ENCODE measurements around the gene DYNLT2.

DNA sequence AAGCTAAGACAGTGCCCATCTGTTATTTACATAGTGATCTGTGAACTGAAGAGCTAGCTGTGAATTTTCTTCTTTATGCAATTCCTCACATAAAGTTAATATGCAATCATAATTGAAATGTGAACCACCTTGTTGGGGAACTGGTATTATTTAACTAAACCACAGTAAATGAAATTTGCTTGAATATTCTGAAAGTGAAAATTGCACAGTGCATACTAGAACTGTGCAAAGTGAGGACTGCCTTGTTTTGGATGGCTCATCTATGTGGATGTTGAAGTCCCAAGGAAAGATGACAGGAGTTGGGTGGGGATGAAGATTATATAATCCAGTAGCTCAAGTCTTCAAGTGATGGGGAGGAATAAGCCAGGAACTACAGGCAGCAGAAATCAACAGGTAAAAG, 21.4 kb downstream of the DYNLT2 start:
- TF ChIP-seq, protein P1, sequence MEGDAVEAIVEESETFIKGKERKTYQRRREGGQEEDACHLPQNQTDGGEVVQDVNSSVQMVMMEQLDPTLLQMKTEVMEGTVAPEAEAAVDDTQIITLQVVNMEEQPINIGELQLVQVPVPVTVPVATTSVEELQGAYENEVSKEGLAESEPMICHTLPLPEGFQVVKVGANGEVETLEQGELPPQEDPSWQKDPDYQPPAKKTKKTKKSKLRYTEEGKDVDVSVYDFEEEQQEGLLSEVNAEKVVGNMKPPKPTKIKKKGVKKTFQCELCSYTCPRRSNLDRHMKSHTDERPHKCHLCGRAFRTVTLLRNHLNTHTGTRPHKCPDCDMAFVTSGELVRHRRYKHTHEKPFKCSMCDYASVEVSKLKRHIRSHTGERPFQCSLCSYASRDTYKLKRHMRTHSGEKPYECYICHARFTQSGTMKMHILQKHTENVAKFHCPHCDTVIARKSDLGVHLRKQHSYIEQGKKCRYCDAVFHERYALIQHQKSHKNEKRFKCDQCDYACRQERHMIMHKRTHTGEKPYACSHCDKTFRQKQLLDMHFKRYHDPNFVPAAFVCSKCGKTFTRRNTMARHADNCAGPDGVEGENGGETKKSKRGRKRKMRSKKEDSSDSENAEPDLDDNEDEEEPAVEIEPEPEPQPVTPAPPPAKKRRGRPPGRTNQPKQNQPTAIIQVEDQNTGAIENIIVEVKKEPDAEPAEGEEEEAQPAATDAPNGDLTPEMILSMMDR (IDR thresholded peaks at IDR 0.05; ENCODE audit: poor library complexity): no peak
- no peak for TF ChIP-seq EZH2 (IDR thresholded peaks at IDR 0.05; ENCODE audit: borderline replicate concordance)
- TF ChIP-seq EZH2phosphoT487 (IDR thresholded peaks at IDR 0.05; ENCODE audit: low read depth, severe bottlenecking, unreplicated experiment): no peak

All from hepatocyte (in vitro differentiated cells).